GM19324 (cell line): ENCODE measurements around the gene EVX2.

Experiments
- ATAC-seq: cut with Tn5 transposase; IDR thresholded peaks from one replicate; pipeline ENCODE4 v1.9.1; 2021; ENCODE audit warnings: mild to moderate bottlenecking, moderate library complexity; ENCODE audit not compliant: unreplicated experiment, low FRiP score

EVX2 gene

GRCh38 chr2:176085120-176085788 is 1.5 kb upstream of the EVX2 start:
- ATAC-seq, result no peak

- no peak for ATAC-seq
Observed at GRCh38 chr2:176084611-176085119, 903 bp upstream of the EVX2 start.

GRCh38 chr2:176082824-176083751 is 674 bp downstream of the EVX2 start:
- ATAC-seq, result no peak

GRCh38 chr2:176082525-176082823 is 1.3 kb downstream of the EVX2 start:
- no peak for ATAC-seq

- ATAC-seq, result no peak
Observed at GRCh38 chr2:176081837-176082524, 1.8 kb downstream of the EVX2 start.

GRCh38 chr2:176081376-176081836 is 2.4 kb downstream of the EVX2 start:
- ATAC-seq, result no peak

GRCh38 chr2:176080540-176081375 is 3.0 kb downstream of the EVX2 start:
- no peak for ATAC-seq

GRCh38 chr2:176079831-176080539 is 3.8 kb downstream of the EVX2 start:
- no peak for ATAC-seq

GRCh38 chr2:176079285-176079830 is 4.4 kb downstream of the EVX2 start:
- ATAC-seq, result no peak

GRCh38 chr2:176078541-176079284 is 5.0 kb downstream of the EVX2 start:
- no peak for ATAC-seq

GRCh38 chr2:176076796-176077195 is 7.0 kb downstream of the EVX2 start:
- no peak for ATAC-seq

GRCh38 chr2:176076063-176076462 is 7.7 kb downstream of the EVX2 start:
- no peak for ATAC-seq

GRCh38 chr2:176075481-176075880 is 8.3 kb downstream of the EVX2 start:
- ATAC-seq, result no peak

- ATAC-seq, result no peak
Observed at GRCh38 chr2:176074919-176075425, 8.8 kb downstream of the EVX2 start.

GRCh38 chr2:176072951-176073904 is 10.5 kb downstream of the EVX2 start:
- no peak for ATAC-seq

GRCh38 chr2:176072292-176072669 is 11.5 kb downstream of the EVX2 start:
- no peak for ATAC-seq
